Right lobe of liver (tissue), 4 donors: Measurements from ENCODE around the gene TUBB2B.

Experiments used
- CTCF ChIP-seq, 4 donors: fragments of 200-600 bp in 3 of 4; fragments of 450-650 bp in 1 of 4; IDR thresholded peaks; one replicate each; pipeline versions ENCODE4 v1.5.1 to v1.8.0; 2016 to 2022; ENCODE audit warnings: antibody characterized with exemption in 4 of 4, mild to moderate bottlenecking in 2 of 4
- POLR2A ChIP-seq: fragments of 450-650 bp; IDR thresholded peaks from one replicate; pipeline ENCODE4 v1.6.1; 2017; ENCODE audit warnings: antibody characterized with exemption, mild to moderate bottlenecking
- donor health status: DM: no; HTN: no; CAD: no.
- donor health status: DM: no; HTN: no; CAD: no.
- donor health status: DM: no; HTN: yes; CAD: no.

- TF ChIP-seq CTCF (IDR thresholded peaks at IDR 0.05), result no peak
- TF ChIP-seq POLR2A, result no peak
Measured at GRCh38 chr6:3222506-3223038, 4.9 kb downstream of the TUBB2B start.
